Measurements from ENCODE around the gene MCRIP1.

MCRIP1 gene

GRCh38 chr17:81858967-81859905 is 26.1 kb upstream of the MCRIP1 start:
- Histone ChIP-seq H3K9me3 (ENCODE audit: control insufficient read depth, insufficient read depth, low read depth, low read length) (no peaks in the 10 kb centered on the region), H3K4me1 (ENCODE audit: control insufficient read depth, insufficient read depth, low read length) (peaks cover 9% of the 10 kb centered on the region), H3K27me3 (ENCODE audit: control insufficient read depth, insufficient read depth, low read length) (no peaks in the 10 kb centered on the region), H3K36me3 (ENCODE audit: control insufficient read depth, insufficient read depth, low read length) (peaks cover 58% of the 10 kb centered on the region), H3K4me3 (ENCODE audit: low read depth, low read length) (peak overlapping the region; percentile 86), H3K27ac (ENCODE audit: low read depth, low read length) (peak overlapping the region; percentile 93; the same call in 1 of the 2 replicates), H3K9ac (ENCODE audit: low read length) (peak overlapping the region; percentile 90)

GRCh38 chr17:81858170-81858966 is 25.3 kb upstream of the MCRIP1 start:
- Histone ChIP-seq H3K9ac (ENCODE audit: low read length) (peak overlapping the region; percentile 90), H3K4me1 (ENCODE audit: control insufficient read depth, insufficient read depth, low read length) (peaks cover 9% of the 10 kb centered on the region), H3K9me3 (ENCODE audit: control insufficient read depth, insufficient read depth, low read depth, low read length) (no peaks in the 10 kb centered on the region), H3K27ac (ENCODE audit: low read depth, low read length) (no peak overlapping the region), H3K36me3 (ENCODE audit: control insufficient read depth, insufficient read depth, low read length) (peaks cover 58% of the 10 kb centered on the region), H3K4me3 (ENCODE audit: low read depth, low read length) (peak overlapping the region; percentile 86; the same call in 1 of the 2 replicates), H3K27me3 (ENCODE audit: control insufficient read depth, insufficient read depth, low read length) (no peaks in the 10 kb centered on the region)

GRCh38 chr17:81854974-81855774 is 22.1 kb upstream of the MCRIP1 start:
- H3K27me3 ChIP-seq (ENCODE audit: control insufficient read depth, insufficient read depth, low read length) = no peaks in the 10 kb centered on the region
- peaks cover 77% of the 10 kb centered on the region for H3K36me3 ChIP-seq (ENCODE audit: control insufficient read depth, insufficient read depth, low read length)
- no peaks in the 10 kb centered on the region for H3K9me3 ChIP-seq (ENCODE audit: control insufficient read depth, insufficient read depth, low read depth, low read length)
- no peak overlapping the region for H3K4me3 ChIP-seq (ENCODE audit: low read depth, low read length)
- peaks cover 9% of the 10 kb centered on the region for H3K4me1 ChIP-seq (ENCODE audit: control insufficient read depth, insufficient read depth, low read length)
- H3K27ac ChIP-seq (ENCODE audit: low read depth, low read length) = no peak overlapping the region
- H3K9ac ChIP-seq (ENCODE audit: low read length) = no peak overlapping the region

- Histone ChIP-seq H3K4me3 (ENCODE audit: low read depth, low read length) (no peak overlapping the region), H3K4me1 (ENCODE audit: control insufficient read depth, insufficient read depth, low read length) (no peaks in the 10 kb centered on the region), H3K9me3 (ENCODE audit: control insufficient read depth, insufficient read depth, low read depth, low read length) (no peaks in the 10 kb centered on the region), H3K27me3 (ENCODE audit: control insufficient read depth, insufficient read depth, low read length) (no peaks in the 10 kb centered on the region), H3K27ac (ENCODE audit: low read depth, low read length) (no peak overlapping the region), H3K36me3 (ENCODE audit: control insufficient read depth, insufficient read depth, low read length) (peaks cover 69% of the 10 kb centered on the region), H3K9ac (ENCODE audit: low read length) (no peak overlapping the region)
Measured at GRCh38 chr17:81852237-81852636, 19.1 kb upstream of the MCRIP1 start.

GRCh38 chr17:81851423-81851822 is 18.3 kb upstream of the MCRIP1 start:
- no peak overlapping the region for H3K9ac ChIP-seq (ENCODE audit: low read length)
- H3K36me3 ChIP-seq (ENCODE audit: control insufficient read depth, insufficient read depth, low read length) = peaks cover 73% of the 10 kb centered on the region
- no peaks in the 10 kb centered on the region for H3K4me1 ChIP-seq (ENCODE audit: control insufficient read depth, insufficient read depth, low read length)
- H3K27ac ChIP-seq (ENCODE audit: low read depth, low read length) = no peak overlapping the region
- no peaks in the 10 kb centered on the region for H3K9me3 ChIP-seq (ENCODE audit: control insufficient read depth, insufficient read depth, low read depth, low read length)
- H3K4me3 ChIP-seq (ENCODE audit: low read depth, low read length) = no peak overlapping the region
- H3K27me3 ChIP-seq (ENCODE audit: control insufficient read depth, insufficient read depth, low read length) = no peaks in the 10 kb centered on the region

- H3K27ac ChIP-seq (ENCODE audit: low read depth, low read length) = no peak overlapping the region
- H3K4me1 ChIP-seq (ENCODE audit: control insufficient read depth, insufficient read depth, low read length) = no peaks in the 10 kb centered on the region
Measured at GRCh38 chr17:81849457-81849856, 16.4 kb upstream of the MCRIP1 start.

GRCh38 chr17:81846743-81847689 is 13.9 kb upstream of the MCRIP1 start:
- Histone ChIP-seq H3K9ac (ENCODE audit: low read length) (no peak overlapping the region), H3K4me1 (ENCODE audit: control insufficient read depth, insufficient read depth, low read length) (no peaks in the 10 kb centered on the region), H3K4me3 (ENCODE audit: low read depth, low read length) (no peak overlapping the region), H3K9me3 (ENCODE audit: control insufficient read depth, insufficient read depth, low read depth, low read length) (no peaks in the 10 kb centered on the region), H3K36me3 (ENCODE audit: control insufficient read depth, insufficient read depth, low read length) (peaks cover 76% of the 10 kb centered on the region), H3K27ac (ENCODE audit: low read depth, low read length) (no peak overlapping the region), H3K27me3 (ENCODE audit: control insufficient read depth, insufficient read depth, low read length) (no peaks in the 10 kb centered on the region)

More at GRCh38 chr17:81849457-81849856, 16.4 kb upstream of the MCRIP1 start:
- Histone ChIP-seq H3K9me3 (ENCODE audit: control insufficient read depth, insufficient read depth, low read depth, low read length) (no peaks in the 10 kb centered on the region), H3K27me3 (ENCODE audit: control insufficient read depth, insufficient read depth, low read length) (no peaks in the 10 kb centered on the region), H3K36me3 (ENCODE audit: control insufficient read depth, insufficient read depth, low read length) (peaks cover 77% of the 10 kb centered on the region), H3K4me3 (ENCODE audit: low read depth, low read length) (no peak overlapping the region), H3K9ac (ENCODE audit: low read length) (no peak overlapping the region)

- Histone ChIP-seq H3K4me3 (ENCODE audit: low read depth, low read length) (no peak overlapping the region), H3K9ac (ENCODE audit: low read length) (no peak overlapping the region), H3K27me3 (ENCODE audit: control insufficient read depth, insufficient read depth, low read length) (no peaks in the 10 kb centered on the region), H3K4me1 (ENCODE audit: control insufficient read depth, insufficient read depth, low read length) (no peaks in the 10 kb centered on the region), H3K27ac (ENCODE audit: low read depth, low read length) (no peak overlapping the region), H3K9me3 (ENCODE audit: control insufficient read depth, insufficient read depth, low read depth, low read length) (no peaks in the 10 kb centered on the region), H3K36me3 (ENCODE audit: control insufficient read depth, insufficient read depth, low read length) (peaks cover 67% of the 10 kb centered on the region)
Measured at GRCh38 chr17:81845881-81846742, 13.0 kb upstream of the MCRIP1 start.

GRCh38 chr17:81845361-81845760 is 12.3 kb upstream of the MCRIP1 start:
- H3K4me3 ChIP-seq (ENCODE audit: low read depth, low read length) = no peak overlapping the region
- H3K36me3 ChIP-seq (ENCODE audit: control insufficient read depth, insufficient read depth, low read length) = peaks cover 61% of the 10 kb centered on the region
- H3K9me3 ChIP-seq (ENCODE audit: control insufficient read depth, insufficient read depth, low read depth, low read length) = no peaks in the 10 kb centered on the region
- H3K27me3 ChIP-seq (ENCODE audit: control insufficient read depth, insufficient read depth, low read length) = no peaks in the 10 kb centered on the region
- H3K9ac ChIP-seq (ENCODE audit: low read length) = no peak overlapping the region
- peaks cover 7% of the 10 kb centered on the region; the same call in 1 of the 2 replicates for H3K4me1 ChIP-seq (ENCODE audit: control insufficient read depth, insufficient read depth, low read length)
- H3K27ac ChIP-seq (ENCODE audit: low read depth, low read length) = no peak overlapping the region

All from HUES6 (cell line).